HG02885 (cell line): ENCODE data around the gene ATE1.

Experiments
- ATAC-seq: cut with Tn5 transposase; IDR thresholded peaks from one replicate; pipeline ENCODE4 v1.9.1; 2021; ENCODE audit warnings: mild to moderate bottlenecking; ENCODE audit not compliant: unreplicated experiment, poor library complexity

Gene ATE1

DNA sequence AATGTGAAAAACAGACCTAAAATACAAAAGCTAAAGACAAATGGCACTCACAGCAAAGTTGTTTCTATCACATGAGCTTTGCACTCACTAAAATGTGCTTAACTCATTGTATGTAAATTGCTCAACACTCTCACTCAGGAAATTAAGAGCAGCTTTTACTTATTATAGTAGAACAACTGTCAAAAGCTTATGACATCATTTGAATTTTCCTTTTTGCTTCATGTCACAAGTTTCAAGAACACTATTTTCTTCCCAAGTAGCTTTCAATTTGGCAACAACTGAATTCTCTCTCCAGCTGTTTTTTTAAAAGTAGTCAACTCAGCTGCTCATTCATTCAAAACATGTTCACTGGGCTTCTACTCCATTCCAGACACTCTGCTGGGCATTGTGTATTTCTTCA, 46.9 kb downstream of the ATE1 start:
- ATAC-seq = peak; percentile 55

DNA sequence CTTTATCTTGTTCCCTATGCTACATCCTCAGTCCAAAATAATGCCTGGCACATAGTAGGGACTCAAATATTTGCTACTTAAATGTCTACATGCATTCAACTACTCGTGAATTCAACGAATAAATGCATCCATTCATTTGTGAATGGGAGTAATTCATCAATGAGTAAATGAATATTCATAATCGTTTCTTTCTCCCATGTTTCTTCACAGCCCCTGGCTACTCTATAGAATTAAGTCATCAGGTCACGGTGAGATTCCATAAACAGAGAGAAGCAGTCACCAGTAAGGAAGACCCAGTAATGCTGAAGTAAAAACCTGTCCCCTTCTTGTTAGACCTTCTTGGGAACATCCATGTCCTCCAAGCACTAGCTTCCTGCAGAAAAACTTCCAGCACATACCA, 48.4 kb downstream of the ATE1 start:
- ATAC-seq = no peak

DNA sequence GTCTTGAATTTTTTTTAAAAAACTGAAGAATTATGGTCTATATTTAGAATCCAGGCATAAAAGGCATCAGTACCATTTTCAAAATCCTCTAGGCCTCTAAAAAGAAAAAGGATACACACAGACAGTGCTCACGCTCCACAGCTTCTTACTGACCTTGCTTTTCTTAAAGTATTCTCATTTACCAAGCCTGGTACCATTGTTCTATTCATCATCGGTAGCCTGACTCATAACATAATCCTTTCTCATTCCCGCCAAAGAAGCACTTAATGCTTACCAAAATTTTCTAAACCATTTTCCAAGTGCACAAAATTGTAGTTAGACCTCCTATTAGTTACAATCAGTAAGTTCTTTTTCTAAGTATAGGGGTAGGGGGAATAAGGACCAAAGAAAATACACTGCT, 54.6 kb downstream of the ATE1 start:
- no peak for ATAC-seq

DNA sequence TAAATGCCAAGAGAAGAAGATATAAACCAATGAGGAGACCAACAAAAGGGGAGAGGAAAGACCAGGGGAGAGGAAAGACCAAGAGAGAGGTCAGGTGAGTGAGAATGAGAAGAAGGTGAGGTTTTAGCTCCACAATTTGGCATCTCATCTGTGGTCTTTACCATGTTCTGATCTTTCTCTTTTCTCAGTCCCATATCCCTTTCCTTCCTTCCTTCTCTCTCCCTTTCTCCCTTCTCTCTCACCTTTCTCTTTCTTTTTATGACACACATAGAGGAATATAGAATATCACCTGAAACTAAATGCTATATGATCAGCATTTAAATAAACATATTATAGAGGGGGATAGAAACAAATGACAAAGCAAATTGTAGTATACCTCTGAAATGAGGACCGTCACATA, 57.4 kb downstream of the ATE1 start:
- ATAC-seq = no peak

DNA sequence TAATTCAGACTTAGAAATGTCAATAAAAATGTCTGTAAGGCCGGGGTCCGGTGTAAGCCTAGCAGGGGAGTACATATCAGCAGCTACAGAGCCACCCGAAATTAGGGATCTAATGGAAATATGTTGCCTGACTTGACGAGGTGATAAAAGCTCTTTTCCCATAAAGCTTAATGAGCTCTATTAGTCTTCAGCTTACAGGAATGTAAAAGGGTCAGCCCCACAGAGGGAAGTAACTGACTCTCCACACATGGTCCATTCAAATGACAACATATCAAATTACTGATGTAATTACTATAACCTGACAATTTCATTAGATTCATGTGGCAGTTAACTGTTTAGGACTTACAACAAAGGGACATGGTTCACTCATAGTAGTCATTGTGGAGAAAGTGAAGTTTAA, 62.3 kb downstream of the ATE1 start:
- no peak for ATAC-seq

DNA sequence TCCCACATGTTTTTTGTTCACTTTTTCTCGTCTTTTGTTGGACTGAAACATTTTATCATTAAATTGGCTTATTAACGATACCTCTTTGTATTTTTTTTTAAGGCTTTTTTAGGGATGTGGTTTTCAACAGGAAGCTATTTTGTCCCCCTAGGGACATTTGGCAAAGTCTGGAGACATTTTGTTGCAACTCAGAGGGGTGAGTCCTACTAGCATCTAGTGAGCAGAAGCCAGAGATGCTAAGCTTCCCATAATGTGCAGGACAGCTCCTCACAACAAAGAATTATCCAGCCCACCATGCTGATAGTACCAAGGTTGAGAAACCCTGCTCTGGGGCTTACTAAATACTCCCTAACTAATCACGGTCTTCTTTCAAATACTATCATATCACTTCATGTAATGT, 63.2 kb downstream of the ATE1 start:
- ATAC-seq = no peak

DNA sequence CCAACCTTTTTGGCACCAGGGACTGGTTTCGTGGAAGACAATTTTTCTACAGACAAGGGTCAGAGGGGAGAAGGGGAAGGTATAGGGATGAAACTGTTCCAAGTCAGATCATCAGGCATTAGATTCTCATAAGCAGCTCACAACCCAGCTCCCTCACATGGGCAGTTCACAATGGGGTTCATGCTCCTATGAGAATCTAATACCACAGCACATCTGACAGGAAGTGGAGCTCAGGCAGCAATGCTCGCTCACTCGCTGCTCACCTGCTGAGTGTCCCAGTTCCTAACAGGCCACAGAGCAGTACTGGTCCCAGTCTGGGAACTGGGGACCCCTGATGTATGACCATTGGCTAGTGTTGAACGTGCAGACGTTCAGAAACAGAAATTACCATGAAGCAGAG, 63.7 kb downstream of the ATE1 start:
- ATAC-seq = no peak

DNA sequence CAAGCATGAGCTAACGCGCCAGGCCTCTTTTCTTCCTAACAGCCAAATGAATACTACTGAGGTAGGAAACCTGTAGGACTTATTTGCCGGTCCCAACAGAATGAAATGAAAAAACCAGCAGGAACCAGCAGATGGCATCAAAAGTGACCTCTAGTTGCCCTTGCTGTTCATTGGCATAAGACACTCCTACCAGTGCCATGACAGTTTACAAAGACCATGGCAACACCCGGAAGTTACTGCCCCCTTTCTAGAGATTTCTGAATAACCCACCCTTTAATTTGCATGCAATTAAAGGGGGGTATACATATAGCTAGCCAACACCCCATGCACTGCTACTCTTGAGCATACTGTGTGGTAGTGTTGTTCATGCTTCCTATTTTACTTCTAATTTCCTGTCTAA, 65.2 kb downstream of the ATE1 start:
- ATAC-seq = no peak

DNA sequence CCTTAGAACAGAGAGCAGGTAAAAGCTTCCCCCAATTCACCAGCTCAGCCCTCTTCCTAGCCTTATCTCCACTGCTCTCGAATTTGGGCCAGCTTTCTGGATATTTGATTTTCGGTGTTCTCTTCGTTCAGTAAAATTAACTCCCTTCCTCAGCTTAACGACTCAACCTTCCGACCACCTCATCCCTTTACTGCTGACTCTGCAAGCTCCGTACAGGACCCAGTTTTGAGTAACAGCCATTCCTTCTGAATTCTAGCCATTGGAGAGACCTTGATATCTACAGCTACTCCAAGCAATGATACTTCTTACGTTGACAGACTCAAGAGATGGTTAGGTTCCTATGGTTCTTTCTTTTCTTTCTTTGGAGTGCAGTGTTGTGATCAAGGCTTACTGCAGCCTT, 65.8 kb downstream of the ATE1 start:
- no peak for ATAC-seq

DNA sequence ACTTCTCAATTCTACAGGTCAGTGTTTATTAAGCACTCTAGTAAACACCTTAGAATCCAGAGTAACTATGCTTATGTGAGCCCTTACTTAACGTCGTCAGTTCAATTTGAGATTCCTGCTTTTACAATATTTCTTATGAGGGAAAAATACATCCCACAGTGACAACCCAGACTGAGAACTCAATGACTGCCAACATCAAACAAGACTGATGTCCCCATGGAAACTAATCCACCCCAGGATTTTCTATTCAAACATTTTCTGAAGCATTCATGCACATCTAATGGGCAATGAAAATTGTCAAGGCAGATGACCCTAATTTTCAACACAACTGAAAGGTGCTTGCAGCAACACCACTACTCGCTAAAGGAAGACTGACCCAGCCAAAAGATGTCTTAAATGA, 67.0 kb downstream of the ATE1 start:
- no peak for ATAC-seq

DNA sequence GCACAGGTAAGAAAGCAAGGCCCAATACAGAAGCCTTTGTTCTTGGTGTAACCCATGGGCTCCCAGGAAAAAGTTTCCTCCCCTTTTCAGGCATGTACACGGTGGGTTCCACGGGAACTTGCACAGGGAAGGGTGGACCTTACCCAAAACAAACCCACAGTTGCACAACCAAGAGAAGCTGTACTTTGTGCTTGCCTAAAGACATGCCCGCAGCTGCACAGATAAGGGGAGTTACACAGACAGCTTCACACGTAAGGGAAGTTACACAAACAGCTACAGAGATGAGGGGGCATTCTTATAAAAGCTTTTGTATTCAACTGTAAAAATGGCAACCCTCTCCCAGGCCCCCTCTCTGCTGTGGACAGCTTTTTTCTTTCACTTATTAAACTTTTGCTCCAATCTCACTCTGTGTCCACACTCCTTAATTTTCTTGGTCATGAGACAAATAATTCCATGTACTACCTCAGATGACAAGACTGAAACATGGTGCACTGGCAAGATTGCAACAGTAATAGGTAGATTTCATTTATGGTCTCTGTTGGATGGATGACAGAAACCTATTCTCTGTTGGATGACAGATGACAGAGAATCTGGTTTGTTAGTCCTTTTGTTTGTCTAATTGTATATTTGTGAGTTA, 72.9 kb downstream of the ATE1 start:
- ATAC-seq = no peak

DNA sequence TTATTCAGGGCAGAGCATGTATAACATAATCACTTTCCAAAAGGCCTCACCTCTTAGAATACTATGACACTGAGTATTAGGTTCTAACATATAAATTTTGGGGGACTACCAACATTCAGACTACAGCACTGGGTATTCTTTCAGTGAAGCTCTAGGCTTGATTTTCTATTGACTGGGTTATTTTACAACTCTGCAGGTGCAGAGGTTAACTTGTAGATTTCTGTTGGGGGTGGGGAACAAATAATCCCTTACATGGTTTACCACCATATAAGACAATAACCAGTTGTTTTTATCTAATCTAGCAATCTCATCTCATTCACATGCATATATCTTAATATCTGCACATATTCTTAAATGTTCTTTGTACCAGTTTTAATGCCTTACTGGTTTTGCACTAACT, 73.9 kb downstream of the ATE1 start:
- no peak for ATAC-seq

DNA sequence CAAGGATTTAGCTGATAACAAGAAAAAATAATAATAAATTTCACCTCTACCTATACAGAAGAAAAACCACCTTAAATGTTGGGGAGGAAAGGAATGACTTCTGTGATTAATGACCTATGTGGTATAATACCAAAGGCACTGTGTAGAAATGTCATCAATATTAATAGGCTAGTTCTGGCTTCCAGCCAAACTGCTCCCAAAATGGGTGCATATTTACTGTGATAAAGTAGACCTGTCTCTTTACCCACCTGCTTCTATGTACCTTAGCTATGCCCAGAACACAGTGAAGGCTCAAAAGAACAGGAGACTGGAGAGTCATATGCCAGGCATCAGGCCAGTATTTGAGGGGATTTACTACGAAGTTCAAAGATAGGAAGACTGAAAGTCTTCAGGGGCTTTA, 76.0 kb downstream of the ATE1 start:
- ATAC-seq = no peak

DNA sequence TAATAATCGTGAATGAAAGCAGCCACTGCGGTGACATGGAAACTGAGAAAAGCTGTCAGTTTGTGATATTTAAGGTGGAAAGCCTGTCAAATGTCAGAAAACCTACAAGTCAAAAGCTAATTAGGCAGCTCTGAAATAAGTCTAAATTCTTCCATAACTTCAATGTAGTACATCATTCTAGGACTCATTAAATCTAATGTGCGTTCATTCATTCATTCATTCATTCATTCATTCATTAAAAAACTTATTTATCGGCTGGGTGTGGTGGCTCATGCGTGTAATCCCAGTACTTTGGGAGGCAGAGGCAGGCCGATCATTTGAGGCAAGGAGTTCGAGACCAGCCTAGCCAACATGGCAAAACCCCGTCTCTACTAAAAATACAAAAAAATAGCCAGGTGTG, 79.7 kb downstream of the ATE1 start:
- ATAC-seq = no peak

DNA sequence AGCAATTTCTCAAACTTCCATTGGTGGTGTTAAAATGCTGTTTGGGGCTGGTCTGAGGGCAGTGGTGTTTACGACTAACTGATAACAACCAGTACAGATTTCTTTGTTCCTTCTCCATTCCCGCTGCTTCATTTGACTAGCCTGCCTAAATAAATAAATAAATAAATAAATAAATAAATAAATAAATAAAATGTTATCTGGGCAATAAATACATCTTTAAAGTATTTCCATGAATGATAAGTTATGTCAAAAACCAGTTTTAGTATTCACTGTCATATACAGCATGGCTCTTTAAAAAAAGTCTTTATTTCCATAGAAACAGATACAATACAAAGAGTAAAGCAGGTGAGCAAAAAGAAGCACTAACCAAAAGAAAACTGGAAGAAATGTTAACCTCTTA, 81.3 kb downstream of the ATE1 start:
- ATAC-seq = no peak

DNA sequence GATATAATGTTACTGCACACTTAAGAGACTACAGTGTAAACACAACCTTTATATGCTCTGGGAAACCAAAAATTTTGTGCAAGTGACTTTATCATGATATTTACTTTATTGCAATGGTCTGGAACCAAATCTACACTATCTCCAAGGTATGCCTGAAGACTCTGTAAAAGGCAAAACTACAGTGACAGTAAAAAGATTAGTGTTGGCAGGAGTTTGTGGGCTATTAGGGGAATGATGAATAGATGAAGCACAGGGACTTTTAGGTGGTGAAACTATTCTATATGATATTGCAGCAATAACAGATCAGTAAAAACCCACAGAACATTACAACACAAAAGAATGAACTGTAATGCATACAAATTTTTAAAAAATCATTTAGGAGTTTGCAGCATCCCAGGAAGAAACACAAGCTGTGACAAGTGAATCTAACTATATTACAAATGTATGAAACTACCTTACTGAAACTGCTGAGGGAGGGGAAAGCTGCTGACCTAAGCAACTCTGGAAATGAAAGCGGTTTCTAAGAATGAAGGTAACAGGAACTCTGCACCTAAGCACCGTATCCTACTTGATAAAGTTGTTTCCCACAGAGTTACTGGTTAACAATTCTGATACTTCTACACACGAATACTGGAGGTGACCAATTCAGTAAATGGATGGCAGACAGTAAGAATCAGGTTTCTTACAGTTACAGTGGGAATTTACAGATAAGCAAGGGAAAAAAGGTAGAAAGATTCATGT, 82.6 kb downstream of the ATE1 start:
- ATAC-seq = no peak

DNA sequence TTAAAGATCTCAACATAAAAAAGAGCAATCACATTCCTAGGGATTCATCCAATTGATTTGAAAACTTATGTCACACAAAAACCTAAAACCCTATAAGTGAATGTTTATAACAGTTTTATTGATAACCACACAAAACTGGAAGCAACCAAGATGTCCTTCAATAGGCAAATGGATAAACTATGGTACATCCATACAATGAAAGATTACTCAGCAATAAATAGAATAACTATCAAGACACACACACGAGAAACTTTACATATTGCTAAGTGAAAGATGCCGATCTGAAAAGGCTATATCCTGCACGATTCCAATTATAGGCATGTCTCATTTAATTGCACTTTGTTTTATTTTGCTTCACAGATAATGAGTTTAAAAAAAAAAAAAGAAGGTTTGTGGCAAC, 83.3 kb downstream of the ATE1 start:
- ATAC-seq = no peak

DNA sequence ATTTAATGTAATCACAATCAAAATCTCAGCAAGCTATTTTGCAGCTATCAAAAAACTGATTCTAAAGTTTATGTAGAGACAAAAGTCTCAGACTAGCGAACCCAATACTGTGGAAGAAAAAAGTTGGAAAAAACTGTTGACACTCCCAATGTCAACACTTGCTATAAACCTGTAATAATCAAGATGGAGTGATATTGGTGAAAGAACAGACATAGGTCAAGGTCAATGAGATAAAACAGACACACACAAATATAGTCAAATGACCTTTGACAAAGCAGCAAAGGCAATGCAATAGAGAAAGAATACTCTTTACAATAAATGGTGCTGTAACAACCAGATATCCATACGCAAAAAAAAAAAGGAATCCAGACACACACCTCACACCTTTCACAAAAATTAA, 84.5 kb downstream of the ATE1 start:
- no peak for ATAC-seq

DNA sequence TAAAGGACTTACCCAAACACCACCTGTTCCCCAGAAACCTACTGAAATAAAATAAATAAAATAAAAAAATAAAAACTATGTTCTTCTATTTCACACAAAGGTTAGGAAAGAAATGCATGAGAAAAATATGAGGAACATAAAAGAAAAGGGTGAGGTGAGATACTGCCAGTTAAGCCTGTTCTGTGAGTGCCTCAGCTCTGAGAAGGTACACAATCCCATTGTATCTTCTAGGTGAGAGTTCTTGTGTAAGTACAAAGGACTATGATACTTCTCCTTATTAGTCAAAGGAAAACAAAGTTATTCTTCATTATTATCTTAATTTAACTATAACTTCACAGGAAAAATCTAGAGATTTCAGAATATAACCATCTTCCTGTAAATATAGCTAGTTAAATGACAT, 86.0 kb downstream of the ATE1 start:
- no peak for ATAC-seq

DNA sequence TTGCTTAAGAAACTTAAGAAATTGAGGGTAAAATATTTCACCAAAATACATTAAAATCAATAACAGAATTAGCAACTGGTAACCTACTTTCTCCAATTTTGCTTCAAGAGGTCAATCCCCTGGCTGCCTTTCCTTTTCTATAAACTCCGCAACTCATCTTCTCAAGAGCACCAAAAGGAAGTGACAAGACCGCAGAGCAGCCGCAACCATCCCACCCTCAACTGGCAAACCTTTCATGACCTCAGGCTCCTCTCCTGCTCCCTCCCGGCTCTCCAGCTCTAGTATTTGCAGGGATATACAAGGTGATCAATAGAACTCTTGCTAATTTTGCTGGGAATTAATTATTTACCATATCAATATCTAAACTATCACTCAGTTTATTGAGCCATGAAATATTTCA, 88.9 kb downstream of the ATE1 start:
- no peak for ATAC-seq

DNA sequence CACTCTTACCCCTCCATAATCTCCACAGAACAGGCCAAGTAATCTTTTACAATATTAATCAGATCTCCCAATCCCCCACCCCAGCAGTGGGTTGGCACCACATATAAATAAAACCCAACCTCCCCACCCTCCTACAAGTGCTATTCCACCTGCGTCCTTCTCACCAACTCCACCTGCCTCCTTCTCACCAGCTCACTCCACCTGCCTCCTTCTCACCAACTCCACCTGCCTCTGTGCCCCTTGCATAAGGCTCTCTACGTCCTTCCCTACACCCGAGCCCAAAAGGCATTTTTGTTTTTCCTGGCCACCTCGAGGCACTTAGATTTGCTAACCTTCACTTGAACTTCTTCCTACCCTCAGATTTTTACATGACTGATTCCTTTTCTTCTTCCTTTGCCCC, 89.7 kb downstream of the ATE1 start:
- ATAC-seq = no peak

DNA sequence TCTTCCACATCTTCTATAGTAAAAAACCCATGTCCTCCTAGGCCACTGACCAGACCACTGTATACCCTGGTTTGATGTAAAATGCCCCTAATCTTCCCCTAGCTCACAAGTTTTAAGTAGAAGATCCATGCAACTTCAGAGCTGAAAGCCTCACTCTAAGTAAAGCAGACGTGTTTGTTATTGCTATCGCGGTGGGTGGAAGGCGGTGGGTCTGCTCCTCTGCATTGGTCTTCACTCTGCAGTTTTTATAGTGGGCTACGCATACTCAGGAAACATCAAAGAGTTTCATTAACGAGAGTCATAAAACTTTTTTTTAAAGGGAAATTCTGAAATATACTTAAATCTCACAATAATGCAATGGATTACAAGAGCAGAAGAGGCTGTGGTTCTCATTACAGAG, 91.7 kb downstream of the ATE1 start:
- no peak for ATAC-seq
